SK-N-MC (cell line): ENCODE data around the gene CDCA4.

Experiments used
- EZH2 ChIP-seq: fragments of 200-600 bp; sonication (generic); IDR thresholded peaks from one replicate; pipeline ENCODE4 v1.6.1; 2017; ENCODE audit warnings: antibody characterized with exemption
- FOXP2 ChIP-seq: optimal IDR thresholded peaks from 2 replicates; pipeline ENCODE3; 2011; ENCODE audit warnings: mild to moderate bottlenecking, moderate library complexity; ENCODE audit not compliant: insufficient read depth; ENCODE audit errors: extremely low read length, control extremely low read depth
- POLR2AphosphoS5 ChIP-seq: IDR thresholded peaks from 2 replicates; pipeline ENCODE4 v1.6.1; 2012; ENCODE audit warnings: mild to moderate bottlenecking, low read depth, low read length, borderline replicate concordance

DNA sequence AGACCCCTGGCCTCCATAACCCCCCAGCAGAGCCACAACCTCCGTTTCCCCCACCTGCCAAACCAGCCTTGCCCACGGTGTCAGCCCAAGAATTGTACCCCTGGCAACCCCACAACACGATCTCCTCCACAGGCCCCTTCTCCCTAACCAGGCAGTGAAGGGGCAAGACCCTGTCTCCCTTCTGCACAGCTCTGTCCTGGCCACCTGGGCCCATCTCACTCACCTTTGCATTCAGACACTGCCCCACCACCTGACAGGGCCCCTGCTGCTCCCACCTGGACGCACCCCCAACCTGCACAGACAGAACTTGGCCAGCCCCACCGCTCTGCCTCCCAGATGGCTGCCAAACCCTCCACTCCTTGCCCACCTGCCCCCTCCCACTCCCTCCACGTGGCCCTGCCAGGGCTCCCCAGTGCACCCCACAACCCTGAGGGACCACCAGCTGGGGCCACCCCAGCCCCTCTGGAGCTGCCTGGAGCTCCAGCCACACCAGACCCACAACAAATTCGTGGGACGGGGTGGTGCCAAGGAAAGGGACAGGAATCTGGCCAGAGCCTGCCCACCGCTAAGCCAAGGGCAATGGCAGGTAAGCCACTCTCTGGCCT, 54.5 kb downstream of the CDCA4 start:
- TF ChIP-seq POLR2AphosphoS5 (no peak), EZH2 (no peak), FOXP2 (no peak)
